Glomerular endothelial cell (primary cell): Measurements from ENCODE around the gene MANEAL. TPM values are rescaled to one million over a fixed set of nuclear protein-coding genes. Genes with fewer than 3 reads are reported as not detected.

ENCODE experiments used
- DNase-seq: peaks from one replicate; pipeline ENCODE4 v3.0.0-alpha.2; 2011; ENCODE audit warnings: low read depth, low spot score; ENCODE audit errors: extremely low read depth
- total RNA-seq: library from RNA; depleted of rRNA; stranded (reverse); fragments of >200 nt; gene quantifications from 2 replicates; pipeline ENCODE4 v1.2.3, GENCODE V29; 2015

Gene MANEAL
- total RNA-seq, 1 donor from 2014 or later, result 2.2 TPM

DNA sequence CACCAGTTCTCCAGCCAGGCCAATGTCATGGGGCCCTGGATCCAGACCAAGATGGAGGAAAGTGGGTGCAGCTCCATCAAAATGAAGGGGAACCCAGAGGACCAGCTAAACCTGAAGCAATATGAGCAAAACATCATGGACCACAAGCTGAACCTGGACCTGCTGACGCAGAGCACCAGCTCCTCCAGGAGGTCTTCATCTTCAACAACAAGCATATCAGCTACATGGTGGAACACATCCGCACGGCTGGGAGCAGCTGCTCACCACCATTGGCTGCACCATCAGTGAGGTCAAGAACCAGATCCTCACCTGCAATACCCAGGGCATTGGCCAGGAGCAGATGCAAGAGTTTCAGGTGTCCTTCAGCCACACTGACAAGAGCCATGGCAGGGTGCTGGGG, 15.0 kb upstream of the MANEAL start:
- no peak for DNase-seq

DNA sequence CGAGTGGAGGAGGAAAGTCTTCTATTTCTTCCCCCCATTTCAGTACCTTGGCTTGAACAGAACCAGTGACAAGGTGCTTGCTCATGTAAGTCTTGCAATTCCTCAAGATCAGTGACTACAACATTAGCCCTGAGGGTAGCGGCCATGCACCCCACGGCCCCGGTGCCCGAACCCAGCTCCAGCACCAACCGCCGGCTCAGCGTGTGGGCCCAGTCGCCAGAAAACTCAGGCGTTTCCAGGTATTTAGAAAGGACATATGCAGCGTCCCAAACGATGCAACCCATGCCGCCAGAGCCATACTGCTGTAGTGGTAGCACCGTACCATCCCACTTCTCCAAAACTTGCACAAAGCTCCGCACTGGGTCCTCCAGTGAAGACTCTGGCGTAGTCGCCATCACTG, 11.2 kb upstream of the MANEAL start:
- no peak for DNase-seq

DNA sequence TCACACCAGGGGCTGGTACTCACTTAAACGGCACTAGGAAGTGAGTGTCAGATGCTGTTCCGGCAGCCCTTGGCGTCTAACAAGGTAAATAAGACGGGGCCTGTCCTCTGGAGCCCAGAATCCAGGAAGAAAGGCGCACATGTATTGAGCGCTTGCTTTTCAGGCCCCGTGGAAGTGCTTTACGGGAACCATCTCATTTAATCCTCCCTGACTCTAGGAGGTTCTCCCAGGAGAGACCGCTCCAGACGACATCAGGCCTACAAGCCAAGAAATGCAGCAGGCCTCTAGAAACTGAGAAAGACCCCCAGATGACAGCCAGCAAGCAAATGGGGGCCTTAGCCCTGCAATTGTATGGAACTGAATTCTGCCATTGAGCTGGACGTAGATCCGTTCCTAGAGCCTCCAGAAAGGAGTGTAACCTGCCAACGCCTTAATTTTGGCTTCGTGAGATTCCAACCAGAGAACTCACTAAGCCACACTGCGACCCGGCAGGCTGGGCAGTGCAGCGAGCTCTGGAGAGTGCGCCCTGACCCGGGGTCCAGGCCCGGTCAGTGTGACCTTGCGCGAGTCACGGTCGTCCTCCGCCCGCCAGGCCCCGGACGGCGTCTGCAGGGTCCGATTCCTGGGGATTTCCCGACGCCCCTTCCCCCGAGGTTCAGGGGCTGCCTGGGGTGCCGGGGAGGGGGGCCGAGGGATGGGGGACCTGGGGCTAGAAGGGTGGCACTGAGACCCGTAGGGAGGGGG, 532 bp upstream of the MANEAL start:
- DNase-seq, result no peak

DNA sequence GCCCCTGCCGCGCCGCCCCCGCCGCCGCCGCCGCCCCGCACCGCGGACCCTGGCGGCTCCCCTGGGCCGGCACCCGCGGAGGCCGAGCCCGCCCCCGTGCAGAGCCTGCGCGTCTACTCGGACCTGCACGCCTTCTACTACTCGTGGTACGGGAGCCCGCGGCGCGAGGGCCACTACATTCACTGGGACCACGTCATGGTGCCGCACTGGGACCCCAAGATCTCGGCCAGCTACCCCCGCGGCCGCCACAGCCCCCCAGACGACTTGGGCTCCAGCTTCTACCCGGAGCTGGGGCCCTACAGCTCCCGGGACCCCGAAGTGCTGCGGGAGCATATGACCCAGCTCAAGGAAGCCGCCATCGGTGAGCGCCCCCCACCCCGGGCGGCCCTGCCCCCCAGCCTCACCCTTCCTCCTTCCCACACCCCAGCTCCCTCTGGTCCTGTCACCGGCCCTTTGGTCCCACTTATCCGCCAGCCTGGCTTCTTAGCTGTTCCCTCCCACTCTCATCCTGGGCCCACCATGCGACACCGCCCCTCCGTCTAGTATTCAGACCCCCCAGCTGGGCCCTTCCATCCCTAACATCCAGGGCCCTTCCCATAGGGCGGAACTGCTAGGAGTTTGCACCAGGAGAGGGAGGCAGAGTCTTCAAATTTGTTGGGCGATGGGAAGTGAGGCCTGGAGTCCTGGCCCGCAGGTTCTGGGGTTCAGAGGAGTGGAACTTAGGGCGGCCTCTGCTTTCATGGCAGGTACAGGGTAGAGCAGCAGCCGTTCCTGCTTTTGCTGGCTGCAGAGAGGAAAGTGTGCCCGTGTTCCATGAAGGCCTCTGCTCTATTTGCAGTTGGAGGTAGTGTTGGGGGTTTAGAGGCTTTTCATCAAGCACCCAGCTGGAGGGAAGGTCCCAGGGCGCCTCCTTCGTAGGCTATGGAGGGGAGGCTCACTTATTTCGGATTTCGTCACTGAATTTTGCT, 1.0 kb downstream of the MANEAL start:
- no peak for DNase-seq

DNA sequence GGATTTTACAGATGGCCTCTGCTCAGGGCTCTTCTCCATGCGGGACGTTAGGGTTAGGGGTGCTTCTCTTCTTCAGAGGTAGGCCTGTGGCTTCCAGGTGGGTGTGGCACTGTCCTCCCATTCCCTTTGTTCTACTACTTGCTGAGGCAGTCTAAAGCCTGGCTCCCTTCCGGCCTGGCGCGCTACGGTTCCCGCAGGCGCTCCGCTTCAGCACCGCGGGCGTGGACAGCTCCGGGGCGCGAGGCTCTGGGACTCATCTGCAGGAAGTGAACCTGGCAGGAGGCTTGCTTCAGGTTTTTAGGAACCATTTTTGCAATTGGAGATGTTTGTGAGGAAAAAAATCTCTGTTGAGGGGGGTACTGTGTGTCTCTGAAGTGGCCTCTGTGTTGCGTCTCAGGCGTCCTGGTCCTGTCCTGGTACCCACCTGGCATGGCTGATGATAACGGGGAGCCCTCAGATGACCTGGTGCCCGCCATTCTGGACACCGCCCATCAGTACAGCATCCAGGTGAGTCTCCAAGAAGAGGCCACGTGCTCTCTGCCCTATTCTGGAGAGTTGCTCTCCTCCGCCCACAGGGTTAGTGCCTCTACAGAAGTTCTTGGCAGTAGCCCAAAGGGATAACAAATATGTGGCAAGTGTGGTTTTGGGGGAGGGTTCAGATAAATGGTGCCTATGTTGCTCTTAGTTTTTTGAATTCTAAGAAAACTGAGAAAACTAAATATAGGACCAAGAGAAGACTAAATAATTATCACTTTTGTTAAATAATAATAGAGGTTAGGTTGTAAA, 1.9 kb downstream of the MANEAL start:
- no peak for DNase-seq

DNA sequence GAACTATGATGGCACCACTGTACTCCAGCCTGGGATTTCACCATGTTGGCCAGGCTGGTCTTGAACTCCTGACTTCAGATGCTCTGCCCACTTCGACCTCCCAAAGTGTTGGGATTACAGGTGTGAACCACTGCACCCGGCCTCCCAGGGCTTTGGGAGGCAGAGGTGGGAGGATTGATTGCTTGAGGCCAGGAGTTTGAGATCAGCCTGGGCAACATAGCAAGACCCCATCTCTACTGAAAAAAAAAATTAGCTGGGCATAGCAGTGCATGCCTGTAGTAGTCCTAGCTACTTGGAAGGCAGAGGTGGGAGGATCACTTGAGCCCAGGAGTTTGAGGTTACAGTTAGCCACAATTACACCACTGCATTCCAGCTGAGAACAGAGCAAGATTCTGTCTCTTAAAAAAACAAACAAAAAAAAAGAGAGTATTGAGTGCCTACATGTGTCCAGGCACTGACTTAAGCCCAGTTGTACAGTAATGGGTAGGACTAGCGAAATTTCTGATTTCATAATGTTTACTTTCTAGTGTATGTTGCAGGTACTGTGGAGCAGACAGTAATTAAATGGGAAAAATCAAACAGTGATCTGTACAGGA, 4.2 kb downstream of the MANEAL start:
- no peak for DNase-seq

DNA sequence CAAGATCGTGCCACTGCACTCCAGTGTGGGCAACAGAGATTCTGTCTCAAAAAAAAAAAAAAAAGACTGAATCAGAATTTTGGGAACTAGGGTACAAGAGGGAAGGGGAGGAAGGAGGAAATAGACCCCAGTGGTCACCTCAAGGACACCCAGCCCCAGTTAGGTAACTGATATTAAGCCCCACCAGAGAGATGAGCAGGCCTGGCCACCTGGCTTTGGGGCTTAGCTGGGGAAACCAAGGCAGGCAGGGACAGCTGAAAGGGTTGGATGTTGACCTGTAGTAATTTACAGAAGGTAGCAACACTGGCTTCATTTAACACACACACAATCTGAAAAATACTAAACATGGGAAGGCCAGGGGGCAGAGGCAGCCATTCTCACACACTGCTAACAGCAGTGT, 8.8 kb downstream of the MANEAL start:
- no peak for DNase-seq

DNA sequence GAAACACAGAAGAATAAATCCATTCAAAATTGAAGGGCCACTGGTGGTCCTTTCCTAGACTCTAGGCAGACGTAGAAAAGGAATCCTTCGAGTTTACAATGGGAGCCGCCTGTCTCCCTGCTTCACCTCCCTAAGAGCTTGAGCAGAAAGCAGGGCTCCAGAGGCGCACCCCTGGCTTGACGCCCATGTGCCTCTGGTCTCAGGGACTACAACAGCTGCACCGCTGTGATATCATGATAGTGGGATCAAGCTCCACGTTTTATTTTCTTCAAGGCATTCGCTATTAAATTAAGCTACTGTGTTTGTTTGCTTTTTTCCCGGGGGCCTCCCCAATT, 13.5 kb downstream of the MANEAL start:
- no peak for DNase-seq

DNA sequence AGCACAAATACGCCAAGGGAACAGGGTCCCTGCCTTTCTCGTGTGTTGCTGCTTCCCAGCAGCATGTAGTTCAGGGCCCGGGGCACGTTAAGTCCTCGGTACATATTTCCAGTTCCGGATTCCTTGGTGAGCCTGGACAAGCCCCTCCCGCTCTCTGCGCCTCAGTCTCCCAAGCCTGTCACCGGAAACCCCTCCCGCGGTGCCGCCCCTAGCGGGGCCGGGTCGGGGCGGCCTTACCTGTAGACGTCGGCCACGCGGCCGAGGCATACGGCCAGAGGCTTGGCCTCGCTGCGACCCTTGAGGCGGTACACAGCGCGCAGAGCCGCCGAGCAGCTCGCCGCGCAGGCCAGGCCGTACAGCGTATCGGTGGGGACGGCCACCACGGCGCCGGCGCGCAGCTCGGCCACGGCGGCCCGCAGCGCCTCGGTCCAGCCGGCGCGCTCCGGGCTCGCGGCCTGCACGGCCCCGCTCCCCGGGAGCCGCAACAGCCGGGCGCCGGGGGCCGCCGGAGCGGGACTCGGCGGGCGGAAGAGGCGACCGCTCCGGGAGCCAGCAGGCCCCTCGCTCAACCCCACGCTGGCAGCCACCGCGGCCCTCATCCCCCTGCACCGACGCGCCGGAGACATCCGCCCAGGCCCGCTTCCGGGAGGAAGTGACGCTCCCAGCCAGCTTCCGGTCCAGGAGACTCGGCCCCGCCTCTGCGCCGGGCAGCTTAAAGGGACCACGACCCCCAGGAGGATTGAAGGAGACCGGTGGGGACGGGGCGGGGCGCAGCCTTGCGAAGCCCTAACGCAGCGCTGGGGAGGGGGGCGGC, 14.1 kb downstream of the MANEAL start, which contains the start of the genes C1orf122 and YRDC:
TSS of gene C1orf122 (plus strand) at position 236 of the 814 bp plus-strand sequence. CDS start 615 bp downstream, outside the sequence.
TSS of gene YRDC (minus strand) at position 654 of the 814 bp plus-strand sequence. CDS start at position 626, 28 bp downstream.
- DNase-seq, result no peak

DNA sequence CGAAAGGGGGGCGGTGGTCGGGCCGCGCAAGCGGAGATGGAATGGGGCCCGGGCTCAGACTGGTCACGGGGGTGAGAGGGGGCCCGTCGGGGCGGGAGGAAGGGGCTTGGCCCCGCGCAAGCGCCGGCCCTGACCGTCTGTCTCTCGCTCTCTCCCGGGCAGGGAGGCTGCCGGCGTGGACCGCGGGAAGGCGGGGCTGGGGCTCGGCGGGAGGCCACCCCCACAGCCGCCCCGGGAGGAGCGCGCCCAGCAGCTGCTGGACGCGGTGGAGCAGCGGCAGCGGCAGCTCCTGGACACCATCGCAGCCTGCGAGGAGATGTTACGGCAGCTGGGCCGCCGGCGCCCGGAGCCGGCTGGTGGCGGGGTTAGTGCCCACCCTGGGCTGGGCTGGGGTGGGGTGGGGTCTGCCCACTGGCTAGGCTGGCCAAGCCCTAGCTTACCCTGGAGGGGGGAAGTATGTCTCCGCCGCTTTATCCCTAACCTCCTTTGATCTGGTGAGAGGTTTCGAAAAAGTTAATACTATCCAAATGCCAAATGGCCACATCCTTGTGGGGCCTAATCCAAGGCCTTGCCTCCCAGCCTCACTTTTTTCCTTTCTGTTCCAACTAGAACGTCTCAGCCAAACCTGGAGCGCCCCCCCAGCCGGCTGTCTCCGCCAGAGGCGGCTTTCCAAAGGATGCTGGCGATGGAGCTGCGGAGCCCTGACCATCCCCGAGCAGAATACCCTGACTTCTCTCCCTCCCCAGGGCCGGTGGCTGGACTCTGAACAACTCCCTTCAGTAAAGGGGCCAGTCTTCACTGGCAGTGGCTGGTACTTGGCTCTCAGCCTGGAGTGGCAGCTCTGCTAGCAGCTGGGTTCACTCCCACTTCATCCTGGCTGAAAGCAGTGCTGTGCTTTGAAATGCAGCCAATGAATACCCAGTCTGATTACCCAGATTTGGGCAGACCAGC, 15.0 kb downstream of the MANEAL start:
- DNase-seq, result no peak

DNA sequence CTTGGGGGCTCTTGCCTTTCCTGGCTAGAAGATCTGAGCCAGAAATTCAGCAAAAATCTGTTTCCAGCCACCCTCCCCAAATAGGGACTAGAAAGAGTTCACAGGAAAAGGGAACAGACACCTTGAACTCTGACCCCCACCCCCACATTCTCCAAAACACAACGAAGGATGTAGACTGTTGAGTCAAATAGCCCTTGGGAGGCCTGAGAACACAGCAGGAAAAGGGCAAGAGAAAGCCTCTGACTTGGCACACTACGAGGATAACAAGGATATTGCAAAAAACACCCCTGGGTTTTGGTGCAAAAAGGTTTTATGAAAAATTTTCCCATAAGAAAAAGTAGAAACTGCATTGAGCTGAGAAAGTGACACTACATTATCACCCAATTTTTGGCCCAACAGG, 16.3 kb downstream of the MANEAL start:
- no peak for DNase-seq

DNA sequence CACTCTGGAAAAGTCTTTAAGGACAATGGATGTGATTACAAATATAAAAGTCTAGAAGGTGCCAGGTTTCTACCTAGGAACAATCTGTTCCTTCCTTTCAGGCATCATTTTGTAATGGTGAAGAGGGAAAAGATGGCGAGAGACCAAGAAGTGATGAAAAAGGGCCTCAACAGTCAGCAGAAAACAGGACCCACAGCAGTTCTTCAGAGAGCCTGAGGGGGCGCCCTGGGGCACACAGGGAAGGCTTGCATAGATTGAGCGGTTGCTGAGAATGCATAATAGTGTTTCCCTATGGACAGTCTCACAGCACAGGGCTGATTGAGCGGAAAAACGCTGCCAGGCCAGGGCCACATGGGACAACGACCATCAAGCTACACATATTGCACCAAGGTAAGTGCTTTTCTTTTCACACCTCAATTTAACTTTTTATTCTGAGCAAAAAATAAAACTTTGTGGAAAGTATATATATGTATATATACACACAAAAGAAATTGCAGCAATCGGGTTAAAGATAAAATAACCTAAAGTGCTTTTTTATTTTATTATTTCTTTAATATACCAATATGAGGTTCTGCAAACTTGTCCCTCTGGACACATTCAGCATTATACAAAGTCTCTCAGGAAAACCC, 17.5 kb downstream of the MANEAL start:
- no peak for DNase-seq

DNA sequence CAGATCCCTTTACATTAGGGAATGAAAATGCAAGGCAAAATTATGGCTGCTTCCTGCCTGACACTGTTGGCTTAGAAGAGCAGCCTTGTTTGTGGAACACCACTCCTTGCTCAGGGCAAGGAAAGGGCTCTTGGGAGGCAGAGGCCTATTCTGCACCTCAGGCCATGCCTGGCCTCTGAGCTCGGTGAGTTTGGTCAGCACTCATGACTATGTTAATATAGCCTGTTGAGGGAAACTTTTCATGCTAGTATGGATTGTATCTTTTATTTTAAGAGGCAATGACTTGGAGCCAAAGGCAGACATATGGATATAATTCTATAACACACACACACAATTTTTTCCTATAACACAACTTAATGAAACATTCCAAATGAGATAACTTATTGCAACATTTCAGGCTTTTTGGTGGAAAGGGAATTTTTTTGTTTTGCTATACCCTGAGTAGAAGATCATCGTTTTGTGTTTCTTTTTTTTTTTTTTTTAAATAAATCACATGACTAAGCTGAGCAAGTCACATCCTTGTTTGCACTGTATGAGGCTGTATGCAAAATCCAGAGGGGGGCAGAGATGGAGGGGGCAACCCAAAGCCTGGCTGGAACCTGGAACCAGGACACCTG, 20.0 kb downstream of the MANEAL start:
- no peak for DNase-seq

DNA sequence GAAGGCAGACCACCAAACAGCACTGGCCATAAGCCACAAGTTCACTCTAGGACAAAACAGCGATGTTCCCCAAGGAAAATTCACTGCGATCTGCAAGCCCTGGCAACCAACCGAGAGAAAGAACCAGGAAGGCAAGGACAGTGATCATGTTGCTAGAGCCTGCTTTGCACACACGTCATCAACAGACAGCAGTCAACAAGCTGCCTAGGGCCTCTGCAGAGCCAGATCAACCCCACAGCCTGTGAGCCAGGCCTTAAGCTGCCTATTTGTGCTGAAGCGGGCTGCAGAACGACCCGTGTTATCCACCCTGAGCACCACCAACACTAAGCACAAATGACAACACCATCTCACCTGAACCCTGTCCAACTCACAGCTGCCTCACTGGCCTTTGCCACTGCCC, 20.6 kb downstream of the MANEAL start:
- no peak for DNase-seq

DNA sequence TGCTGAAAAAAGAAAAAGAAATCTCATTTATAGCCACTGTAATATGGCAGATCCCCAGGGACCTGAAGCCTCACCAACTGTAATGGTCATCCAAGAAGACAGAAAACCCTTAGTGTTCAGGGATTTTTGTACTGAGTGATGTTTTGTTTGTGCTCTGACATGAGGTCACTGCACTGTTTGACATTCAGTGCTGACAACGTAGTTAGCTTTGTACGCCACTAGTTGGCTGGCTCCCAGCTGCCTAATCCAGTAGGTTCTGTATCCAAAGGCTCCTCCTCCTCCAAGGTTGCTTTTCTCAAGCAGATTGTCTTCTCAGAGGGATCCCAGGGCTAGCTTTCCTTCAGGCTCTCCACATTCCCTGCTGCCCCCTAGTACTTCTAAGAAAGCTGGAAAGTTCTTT, 23.8 kb downstream of the MANEAL start:
- DNase-seq, result no peak

DNA sequence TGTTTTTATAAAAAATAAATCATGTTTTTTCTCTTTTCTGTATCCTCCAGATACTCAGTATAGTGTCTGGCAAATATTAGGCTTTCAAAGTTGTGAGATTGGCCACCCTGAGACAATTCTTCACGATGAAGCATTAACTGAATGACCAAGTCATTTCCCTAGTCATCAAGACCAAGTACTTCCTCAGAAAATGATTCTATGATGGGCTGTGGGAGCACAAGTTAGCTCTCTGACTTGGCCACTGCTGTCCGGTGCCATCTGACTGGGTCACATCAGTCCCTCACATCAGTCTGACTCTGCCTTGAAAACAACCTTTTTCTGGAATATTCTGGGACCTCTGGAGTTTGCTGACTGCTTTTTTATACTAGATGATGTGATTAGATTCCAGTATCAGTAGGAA, 27.8 kb downstream of the MANEAL start:
- no peak for DNase-seq

DNA sequence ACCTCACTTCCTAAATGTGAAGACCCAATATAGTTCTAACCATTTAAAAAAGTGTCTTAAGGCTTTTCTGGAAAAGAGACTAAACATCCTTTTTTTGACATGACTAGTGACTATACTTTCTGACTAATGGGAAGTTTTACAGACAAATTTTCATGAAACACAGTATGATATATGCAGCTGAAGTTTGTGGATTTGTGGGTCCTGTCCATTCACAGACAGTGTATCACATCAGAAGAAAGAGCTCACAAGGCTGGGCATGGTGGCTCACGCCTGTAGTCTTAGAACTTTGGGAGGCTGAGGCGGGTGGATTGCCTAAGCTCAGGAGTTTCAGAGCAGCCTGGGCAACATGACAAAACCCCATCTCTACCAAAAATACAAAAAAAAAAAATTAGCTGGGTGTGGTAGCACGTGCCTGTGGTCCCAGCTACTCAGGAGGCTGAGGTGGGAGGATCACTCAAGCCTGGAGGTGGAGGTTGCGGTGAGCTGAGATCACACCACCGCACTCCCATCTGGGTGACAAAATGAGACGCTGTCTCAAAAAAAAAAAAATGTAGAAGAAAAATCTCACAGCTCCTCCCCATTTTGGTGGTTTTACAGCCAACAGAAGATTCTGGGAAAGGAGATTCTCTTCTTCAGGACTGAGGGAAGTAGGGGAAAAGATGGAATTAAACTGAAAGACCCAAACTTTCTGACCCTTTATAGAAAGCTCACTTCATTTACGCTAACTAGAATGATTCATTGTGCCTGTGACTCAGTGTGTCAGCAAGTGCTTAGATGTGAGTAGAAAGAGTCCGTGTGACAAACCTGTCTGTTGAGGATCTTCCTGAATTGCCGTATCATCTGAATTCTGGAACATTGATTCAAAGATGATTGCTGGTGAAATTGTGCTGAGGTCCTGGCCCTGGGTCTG, 29.5 kb downstream of the MANEAL start:
- no peak for DNase-seq
